OCI-LY3 (cell line): ENCODE results near the gene COMMD3.
A peak's percentile ranks its signal among the peaks of the same experiment; 100 is the strongest.
"Not testable (repeated sequence)": the region's sequence is repeated elsewhere in the genome, so short reads cannot be mapped to it uniquely, and the experiment has no call there.

ENCODE experiments used
- H2AFZ ChIP-seq: fragments of 200-600, 300-600 bp; shearing (Covaris generic); 2 replicates; pipeline ENCODE4 v1.6.0; 2014; ENCODE audit warnings: antibody characterized with exemption, low read depth, low read length
- H3K27ac ChIP-seq: fragments of 200-600, 300-600 bp; sonication (generic); 2 replicates; pipeline ENCODE4 v1.5.1; 2014; ENCODE audit warnings: mild to moderate bottlenecking, low read length, moderate library complexity, mixed read lengths
- H3K27me3 ChIP-seq: fragments of 200-600, 300-600 bp; sonication (generic); 2 replicates; pipeline ENCODE4 v1.6.1; 2014; ENCODE audit warnings: low read depth, low read length, mixed read lengths
- H3K36me3 ChIP-seq: fragments of 200-600, 300-600 bp; sonication (generic); replicated peaks from 2 replicates; pipeline ENCODE3; 2014; ENCODE audit warnings: low read depth, low read length, mixed read lengths
- H3K4me1 ChIP-seq: fragments of 300-600, 200-600 bp; sonication (generic); 2 replicates; pipeline ENCODE4 v1.6.1; 2014; ENCODE audit warnings: low read length, mixed read lengths
- H3K4me2 ChIP-seq: fragments of 200-600, 300-600 bp; sonication (generic); 2 replicates; pipeline ENCODE4 v1.6.1; 2014; ENCODE audit warnings: low read length, mixed read lengths
- H3K4me3 ChIP-seq: fragments of 300-600, 200-600 bp; sonication (generic); 2 replicates; pipeline ENCODE4 v1.5.1; 2014; ENCODE audit warnings: antibody characterized with exemption, mild to moderate bottlenecking, low read length, moderate library complexity
- H3K79me2 ChIP-seq: fragments of 300-600, 200-600 bp; shearing (Covaris generic); 2 replicates; pipeline ENCODE4 v1.6.1; 2014; ENCODE audit warnings: mild to moderate bottlenecking, low read length, mixed read lengths
- H3K9ac ChIP-seq: fragments of 300-600, 200-600 bp; shearing (Covaris generic); 2 replicates; pipeline ENCODE4 v1.6.0; 2014; ENCODE audit warnings: mild to moderate bottlenecking, low read length, moderate library complexity
- H3K9me3 ChIP-seq: fragments of 200-600, 300-600 bp; shearing (Covaris generic); 2 replicates; pipeline ENCODE4 v1.6.1; 2014; ENCODE audit warnings: low read length, mixed read lengths; ENCODE audit not compliant: insufficient read depth
- H4K20me1 ChIP-seq: fragments of 200-600, 300-600 bp; sonication (generic); 2 replicates; pipeline ENCODE4 v1.6.1; 2016; ENCODE audit warnings: low read length, mixed read lengths; ENCODE audit not compliant: insufficient read depth
- EZH2phosphoT487 ChIP-seq: fragments of 200-600 bp; shearing (Covaris generic); IDR thresholded peaks from 2 replicates; pipeline ENCODE4 v1.6.1; 2018; ENCODE audit warnings: antibody characterized with exemption, mixed run types, low read depth
- TF ChIP-seq, protein P1 (sequence below): fragments of 200-600, 300-600 bp; sonication (generic); IDR thresholded peaks from 2 replicates; pipeline ENCODE4 v1.5.1; 2014; ENCODE audit warnings: antibody characterized with exemption, low read length, low read depth

Gene COMMD3

DNA sequence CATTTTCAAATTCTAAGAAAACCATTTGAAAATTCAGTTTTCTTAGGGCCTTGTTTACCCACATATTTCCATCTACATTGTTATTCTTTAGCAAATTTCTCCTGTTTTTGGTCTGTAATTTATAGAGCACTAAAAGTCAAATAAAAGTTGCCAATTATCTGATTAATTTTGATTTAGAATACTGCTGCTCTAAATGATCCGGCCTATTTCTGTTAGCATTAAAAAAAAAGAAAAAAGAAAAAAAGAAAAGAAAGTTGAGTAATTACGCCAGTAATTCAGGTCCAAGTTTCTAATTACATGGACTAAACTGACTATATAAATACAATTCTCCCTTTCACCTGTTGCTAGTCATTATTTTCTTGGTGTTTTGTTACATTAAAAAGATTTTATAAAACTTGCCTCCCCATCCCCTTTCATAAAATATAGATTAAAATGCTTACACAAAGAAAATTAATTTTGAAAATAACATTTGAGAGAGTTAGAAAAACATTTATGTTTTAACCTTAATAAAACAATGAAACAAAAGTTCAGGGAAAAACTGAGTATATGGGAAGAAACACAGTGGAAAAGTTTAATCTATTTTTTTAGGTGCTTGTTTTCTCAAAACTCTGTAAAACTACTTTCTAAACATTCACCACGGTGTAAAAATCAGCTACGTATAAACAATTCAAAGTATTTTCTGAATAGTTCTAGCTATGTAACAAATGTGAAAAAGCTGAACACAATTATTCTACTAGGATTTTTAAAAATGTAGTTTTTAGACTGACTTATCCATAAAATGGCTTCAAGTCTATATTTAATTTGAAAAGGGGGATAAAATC, 6.8 kb upstream of the COMMD3 start:
- Histone ChIP-seq H3K27me3 (no peaks in the 10 kb centered on the region), H3K4me3 (no peak overlapping the region), H3K4me1 (peaks cover 8% of the 10 kb centered on the region), H4K20me1 (no peaks in the 10 kb centered on the region), H2AFZ (no peak overlapping the region), H3K4me2 (no peak overlapping the region), H3K27ac (no peak overlapping the region), H3K36me3 (no peaks in the 10 kb centered on the region), H3K79me2 (no peaks in the 10 kb centered on the region), H3K9me3 (no peaks in the 10 kb centered on the region), H3K9ac (no peak overlapping the region)
- TF ChIP-seq, protein P1, sequence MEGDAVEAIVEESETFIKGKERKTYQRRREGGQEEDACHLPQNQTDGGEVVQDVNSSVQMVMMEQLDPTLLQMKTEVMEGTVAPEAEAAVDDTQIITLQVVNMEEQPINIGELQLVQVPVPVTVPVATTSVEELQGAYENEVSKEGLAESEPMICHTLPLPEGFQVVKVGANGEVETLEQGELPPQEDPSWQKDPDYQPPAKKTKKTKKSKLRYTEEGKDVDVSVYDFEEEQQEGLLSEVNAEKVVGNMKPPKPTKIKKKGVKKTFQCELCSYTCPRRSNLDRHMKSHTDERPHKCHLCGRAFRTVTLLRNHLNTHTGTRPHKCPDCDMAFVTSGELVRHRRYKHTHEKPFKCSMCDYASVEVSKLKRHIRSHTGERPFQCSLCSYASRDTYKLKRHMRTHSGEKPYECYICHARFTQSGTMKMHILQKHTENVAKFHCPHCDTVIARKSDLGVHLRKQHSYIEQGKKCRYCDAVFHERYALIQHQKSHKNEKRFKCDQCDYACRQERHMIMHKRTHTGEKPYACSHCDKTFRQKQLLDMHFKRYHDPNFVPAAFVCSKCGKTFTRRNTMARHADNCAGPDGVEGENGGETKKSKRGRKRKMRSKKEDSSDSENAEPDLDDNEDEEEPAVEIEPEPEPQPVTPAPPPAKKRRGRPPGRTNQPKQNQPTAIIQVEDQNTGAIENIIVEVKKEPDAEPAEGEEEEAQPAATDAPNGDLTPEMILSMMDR: no peak
- TF ChIP-seq EZH2phosphoT487: no peak

DNA sequence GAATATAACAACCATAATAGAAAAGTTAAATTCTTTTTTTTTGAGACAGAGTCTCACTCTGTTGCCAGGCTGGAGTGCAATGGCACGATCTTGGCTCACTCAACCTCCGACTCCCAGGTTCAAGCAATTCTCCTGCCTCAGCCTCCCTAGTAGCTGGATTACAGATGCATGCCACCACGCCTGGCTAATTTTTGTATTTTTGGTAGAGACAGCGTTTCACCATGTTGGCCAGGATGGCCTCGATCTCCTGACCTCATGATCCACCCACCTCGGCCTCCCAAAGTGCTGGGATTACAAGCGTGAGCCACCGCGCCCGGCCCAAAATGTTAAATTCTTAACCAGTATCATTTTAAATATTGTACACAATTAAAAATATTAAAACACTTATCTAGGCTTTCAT, 6.2 kb upstream of the COMMD3 start:
- not testable (repeated sequence) for H3K4me3 ChIP-seq, H3K9ac ChIP-seq, H3K36me3 ChIP-seq, H4K20me1 ChIP-seq, H3K4me2 ChIP-seq, H3K9me3 ChIP-seq, H2AFZ ChIP-seq, H3K27me3 ChIP-seq, H3K79me2 ChIP-seq, H3K27ac ChIP-seq
- H3K4me1 ChIP-seq: peaks cover 14% of the 10 kb centered on the region

DNA sequence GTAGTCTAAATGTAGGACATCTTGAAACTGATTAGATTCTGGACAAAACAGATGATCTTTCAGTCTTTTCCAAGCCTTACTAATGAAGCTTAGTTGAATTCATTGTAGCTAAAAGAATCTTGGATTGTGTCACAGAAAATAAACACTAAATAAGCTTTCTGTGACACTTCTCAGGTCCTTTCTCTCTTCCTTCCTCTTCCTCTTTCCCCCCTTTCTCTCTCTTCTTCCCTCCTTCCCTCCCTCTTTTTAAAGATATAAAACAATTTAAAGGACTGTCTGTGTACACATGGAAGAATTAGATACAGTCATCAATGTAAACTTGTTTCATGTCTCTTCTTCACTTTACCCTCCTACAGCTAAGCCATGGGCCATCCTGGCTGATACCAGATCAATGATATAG, 5.3 kb upstream of the COMMD3 start:
- no peak overlapping the region for H3K4me3 ChIP-seq
- H3K27me3 ChIP-seq: no peaks in the 10 kb centered on the region
- no peaks in the 10 kb centered on the region for H3K36me3 ChIP-seq
- no peak overlapping the region for H3K9ac ChIP-seq
- H3K4me2 ChIP-seq: no peak overlapping the region
- peaks cover 17% of the 10 kb centered on the region for H3K4me1 ChIP-seq
- no peaks in the 10 kb centered on the region for H4K20me1 ChIP-seq
- H3K9me3 ChIP-seq: no peaks in the 10 kb centered on the region
- no peak overlapping the region for H2AFZ ChIP-seq
- TF ChIP-seq EZH2phosphoT487: no peak
- TF ChIP-seq, protein P1: no peak
- no peaks in the 10 kb centered on the region for H3K79me2 ChIP-seq
- no peak overlapping the region for H3K27ac ChIP-seq

DNA sequence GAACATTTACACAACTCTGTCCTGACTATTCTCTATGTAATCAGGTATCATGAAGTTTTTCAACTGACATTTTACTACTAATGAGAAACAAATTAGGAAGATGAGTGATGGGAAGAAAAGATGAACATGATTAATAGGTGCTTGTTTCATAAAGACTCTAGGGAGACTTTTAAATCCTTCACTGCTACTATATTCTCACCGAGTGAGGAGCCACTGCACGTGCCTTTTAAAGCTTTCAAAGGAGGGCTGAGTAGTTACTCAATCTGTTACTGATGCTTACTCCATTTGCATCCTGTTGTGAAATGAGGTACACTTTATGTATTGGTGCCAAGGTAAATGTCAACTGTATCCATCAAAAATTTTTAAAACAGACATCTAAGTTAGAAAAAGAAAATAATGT, 1.3 kb upstream of the COMMD3 start:
- no peaks in the 10 kb centered on the region; the same call in 1 of the 2 replicates for H4K20me1 ChIP-seq
- peaks cover 18% of the 10 kb centered on the region for H3K4me1 ChIP-seq
- TF ChIP-seq, protein P1: no peak
- TF ChIP-seq EZH2phosphoT487: no peak
- peak overlapping the region; percentile 93; the same call in 1 of the 2 replicates for H3K9ac ChIP-seq
- no peaks in the 10 kb centered on the region for H3K9me3 ChIP-seq
- H3K4me2 ChIP-seq: peak overlapping the region; percentile 69
- H3K79me2 ChIP-seq: peaks cover 8% of the 10 kb centered on the region
- H3K36me3 ChIP-seq: no peaks in the 10 kb centered on the region
- no peak overlapping the region for H2AFZ ChIP-seq
- H3K27ac ChIP-seq: no peak overlapping the region
- H3K4me3 ChIP-seq: peak overlapping the region; percentile 97
- peaks cover 9% of the 10 kb centered on the region for H3K27me3 ChIP-seq
